Panc1 (cell line): ENCODE measurements around the gene TIMM9. TPM values are rescaled to one million over a fixed set of nuclear protein-coding genes. Genes with fewer than 3 reads are reported as not detected.

Experiments
- ATAC-seq: fragments of 200-7000 bp; cut with Tn5 transposase; 2 replicates; pipeline ENCODE4 v1.9.1; 2020; ENCODE audit warnings: mild to moderate bottlenecking, moderate library complexity
- BruUV-seq: library from RNA; stranded (reverse); fragments of 400-500 nt; replicated peaks from 2 replicates; lab custom pipeline; 2021; lab: Mats Ljungman, UMichigan
- CTCF ChIA-PET: fragments of 300-600 bp; sonication (Branson Sonifier 250); formaldehyde crosslinking; loops from one replicate; lab custom pipeline; 2022; ENCODE audit warnings: antibody characterized with exemption; lab: Charles Lee
- POLR2A ChIA-PET: fragments of 300-600 bp; sonication (Branson Sonifier 250); formaldehyde crosslinking; loops from one replicate; lab custom pipeline; 2022; ENCODE audit warnings: antibody characterized with exemption; lab: Charles Lee
- DNase-seq: peaks from one replicate; pipeline ENCODE4 v3.0.0-alpha.2; 2010; ENCODE audit warnings: low read depth, low spot score
- H3K27ac ChIP-seq: 2 replicates; pipeline ENCODE4 v1.5.1; 2011; ENCODE audit warnings: mild to moderate bottlenecking, low read length, inconsistent platforms
- H3K27me3 ChIP-seq: fragments of 200-500 bp; sonication (Bioruptor generic); 2 replicates; pipeline ENCODE4 v1.6.0; 2014; ENCODE audit warnings: low read length, inconsistent platforms; ENCODE audit not compliant: control insufficient read depth, insufficient read depth
- H3K36me3 ChIP-seq: fragments of 200-500 bp; sonication (Bioruptor generic); 2 replicates; pipeline ENCODE4 v1.5.1; 2014; ENCODE audit warnings: inconsistent platforms, mild to moderate bottlenecking, low read length, moderate library complexity; ENCODE audit not compliant: control insufficient read depth, insufficient read depth
- H3K4me1 ChIP-seq: 2 replicates; pipeline ENCODE4 v1.5.1; 2011; ENCODE audit warnings: inconsistent platforms, mild to moderate bottlenecking, low read length, moderate library complexity; ENCODE audit not compliant: control insufficient read depth, insufficient read depth
- H3K4me3 ChIP-seq, 2 experiments: 2 replicates each; pipeline ENCODE4 v1.5.1; 2011 to 2012; ENCODE audit warnings: low read depth in 2 of 2, low read length in 2 of 2, mild to moderate bottlenecking in 2 of 2, inconsistent platforms in 1 of 2, moderate library complexity in 1 of 2
- H3K9me3 ChIP-seq: fragments of 200-500 bp; sonication (Bioruptor generic); 2 replicates; pipeline ENCODE4 v1.5.1; 2014; ENCODE audit warnings: low read depth, mild to moderate bottlenecking, inconsistent platforms, low read length, moderate library complexity; ENCODE audit not compliant: control insufficient read depth, insufficient read depth
- POLR2AphosphoS5 ChIP-seq: IDR thresholded peaks from 2 replicates; pipeline ENCODE4 v1.6.1; 2012; ENCODE audit warnings: mild to moderate bottlenecking, low read depth, low read length, moderate library complexity
- SIN3A ChIP-seq: IDR thresholded peaks from 2 replicates; pipeline ENCODE4 v1.6.1; 2012; ENCODE audit warnings: low read depth, mild to moderate bottlenecking, low read length, moderate library complexity, borderline replicate concordance; ENCODE audit not compliant: insufficient read depth
- TCF7L2 ChIP-seq: IDR thresholded peaks from 2 replicates; pipeline ENCODE4 v1.6.1; 2011; ENCODE audit warnings: mild to moderate bottlenecking, low read depth, low read length, inconsistent platforms
- in situ Hi-C: cut with HindIII; loops from 2 replicates; pipeline ENCODE4 v1.10.0; 2016; ENCODE audit warnings: low sequenced_read_pairs, low pct_unique_long_range_greater_than_20kb
- intact Hi-C: fragments of 100-400 bp; cut with micrococcal nuclease; formaldehyde crosslinking; loops from one replicate; pipeline ENCODE4 v1.10.0; 2022; ENCODE audit not compliant: unreplicated experiment
- total RNA-seq: library from RNA; stranded (reverse); gene quantifications from one replicate; pipeline ENCODE4 v1.2.1, GENCODE V29; 2021; ENCODE audit not compliant: unreplicated experiment
- TF ChIP-seq, protein P1 (sequence below): fragments of 450-650 bp; IDR thresholded peaks from 2 replicates; pipeline ENCODE4 v1.5.1; 2017; ENCODE audit warnings: mild to moderate bottlenecking
- TF ChIP-seq, protein P2 (sequence below), 2 experiments: IDR thresholded peaks; 2 replicates each; pipeline ENCODE4 v1.6.1; 2011 to 2012; ENCODE audit warnings: low read depth in 2 of 2, control low read depth in 1 of 2, low read length in 1 of 2, mild to moderate bottlenecking in 1 of 2, moderate library complexity in 1 of 2; ENCODE audit not compliant: insufficient read depth in 1 of 2

The TIMM9 gene
- total RNA-seq, 1 experiment from 2014 or later: 34.4 TPM

DNA sequence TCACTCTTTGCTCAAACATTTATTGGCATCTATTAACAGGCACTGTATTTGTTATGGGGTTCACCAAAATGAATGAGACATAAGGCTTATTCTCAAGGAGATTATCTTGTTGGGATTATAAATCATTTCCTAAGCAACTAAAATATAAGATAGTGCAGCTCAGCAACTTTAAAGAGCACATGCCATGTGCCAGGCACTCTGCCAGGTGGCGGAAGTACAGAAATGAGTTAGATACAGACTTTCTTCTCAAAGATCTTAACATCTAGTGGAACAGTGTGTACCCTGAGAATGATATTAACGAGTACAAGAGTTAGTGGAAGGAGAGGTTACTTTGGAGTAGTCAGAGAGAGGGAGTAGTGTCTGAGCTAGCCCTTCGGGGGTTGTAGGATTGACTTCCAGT, 60.0 kb downstream of the TIMM9 start:
- Histone ChIP-seq H3K9me3 (no peaks in the 10 kb centered on the region), H3K36me3 (peaks cover 22% of the 10 kb centered on the region), H3K4me3 (no peak overlapping the region), H3K27ac (no peak overlapping the region), H3K27me3 (no peaks in the 10 kb centered on the region), H3K4me1 (no peaks in the 10 kb centered on the region)
- POLR2A ChIA-PET: no interaction called here
- no peak for ATAC-seq
- CTCF ChIA-PET: no interaction called here
- in situ Hi-C loops (no loop called here), intact Hi-C loops (no loop called here)
- TF ChIP-seq TCF7L2 (no peak), POLR2AphosphoS5 (no peak), SIN3A (no peak)
- TF ChIP-seq, protein P1, sequence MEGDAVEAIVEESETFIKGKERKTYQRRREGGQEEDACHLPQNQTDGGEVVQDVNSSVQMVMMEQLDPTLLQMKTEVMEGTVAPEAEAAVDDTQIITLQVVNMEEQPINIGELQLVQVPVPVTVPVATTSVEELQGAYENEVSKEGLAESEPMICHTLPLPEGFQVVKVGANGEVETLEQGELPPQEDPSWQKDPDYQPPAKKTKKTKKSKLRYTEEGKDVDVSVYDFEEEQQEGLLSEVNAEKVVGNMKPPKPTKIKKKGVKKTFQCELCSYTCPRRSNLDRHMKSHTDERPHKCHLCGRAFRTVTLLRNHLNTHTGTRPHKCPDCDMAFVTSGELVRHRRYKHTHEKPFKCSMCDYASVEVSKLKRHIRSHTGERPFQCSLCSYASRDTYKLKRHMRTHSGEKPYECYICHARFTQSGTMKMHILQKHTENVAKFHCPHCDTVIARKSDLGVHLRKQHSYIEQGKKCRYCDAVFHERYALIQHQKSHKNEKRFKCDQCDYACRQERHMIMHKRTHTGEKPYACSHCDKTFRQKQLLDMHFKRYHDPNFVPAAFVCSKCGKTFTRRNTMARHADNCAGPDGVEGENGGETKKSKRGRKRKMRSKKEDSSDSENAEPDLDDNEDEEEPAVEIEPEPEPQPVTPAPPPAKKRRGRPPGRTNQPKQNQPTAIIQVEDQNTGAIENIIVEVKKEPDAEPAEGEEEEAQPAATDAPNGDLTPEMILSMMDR: no peak
- TF ChIP-seq, protein P2, sequence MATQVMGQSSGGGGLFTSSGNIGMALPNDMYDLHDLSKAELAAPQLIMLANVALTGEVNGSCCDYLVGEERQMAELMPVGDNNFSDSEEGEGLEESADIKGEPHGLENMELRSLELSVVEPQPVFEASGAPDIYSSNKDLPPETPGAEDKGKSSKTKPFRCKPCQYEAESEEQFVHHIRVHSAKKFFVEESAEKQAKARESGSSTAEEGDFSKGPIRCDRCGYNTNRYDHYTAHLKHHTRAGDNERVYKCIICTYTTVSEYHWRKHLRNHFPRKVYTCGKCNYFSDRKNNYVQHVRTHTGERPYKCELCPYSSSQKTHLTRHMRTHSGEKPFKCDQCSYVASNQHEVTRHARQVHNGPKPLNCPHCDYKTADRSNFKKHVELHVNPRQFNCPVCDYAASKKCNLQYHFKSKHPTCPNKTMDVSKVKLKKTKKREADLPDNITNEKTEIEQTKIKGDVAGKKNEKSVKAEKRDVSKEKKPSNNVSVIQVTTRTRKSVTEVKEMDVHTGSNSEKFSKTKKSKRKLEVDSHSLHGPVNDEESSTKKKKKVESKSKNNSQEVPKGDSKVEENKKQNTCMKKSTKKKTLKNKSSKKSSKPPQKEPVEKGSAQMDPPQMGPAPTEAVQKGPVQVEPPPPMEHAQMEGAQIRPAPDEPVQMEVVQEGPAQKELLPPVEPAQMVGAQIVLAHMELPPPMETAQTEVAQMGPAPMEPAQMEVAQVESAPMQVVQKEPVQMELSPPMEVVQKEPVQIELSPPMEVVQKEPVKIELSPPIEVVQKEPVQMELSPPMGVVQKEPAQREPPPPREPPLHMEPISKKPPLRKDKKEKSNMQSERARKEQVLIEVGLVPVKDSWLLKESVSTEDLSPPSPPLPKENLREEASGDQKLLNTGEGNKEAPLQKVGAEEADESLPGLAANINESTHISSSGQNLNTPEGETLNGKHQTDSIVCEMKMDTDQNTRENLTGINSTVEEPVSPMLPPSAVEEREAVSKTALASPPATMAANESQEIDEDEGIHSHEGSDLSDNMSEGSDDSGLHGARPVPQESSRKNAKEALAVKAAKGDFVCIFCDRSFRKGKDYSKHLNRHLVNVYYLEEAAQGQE (IDR thresholded peaks at IDR 0.05; ENCODE audit: insufficient read depth in 1 of 2, low read depth in 2 of 2, low read length in 1 of 2): no peak
- no TSS peak for BruUV-seq
- no peak for DNase-seq

GRCh38 chr14:58364316-58364715, 63.0 kb downstream of the TIMM9 start:
- ATAC-seq (no peak), DNase-seq (no peak)
- intact Hi-C loops: no loop called here
- in situ Hi-C loops: no loop called here
- no peaks in the 10 kb centered on the region for H3K9me3 ChIP-seq
- H3K36me3 ChIP-seq: peaks cover 20% of the 10 kb centered on the region
- H3K4me1 ChIP-seq: no peaks in the 10 kb centered on the region
- no peak overlapping the region for H3K27ac ChIP-seq
- no peaks in the 10 kb centered on the region for H3K27me3 ChIP-seq
- TF ChIP-seq, protein P2 (IDR thresholded peaks at IDR 0.05; ENCODE audit: insufficient read depth in 1 of 2, low read depth in 2 of 2, low read length in 1 of 2): no peak
- TF ChIP-seq, protein P1: no peak
- TF ChIP-seq TCF7L2: no peak
- TF ChIP-seq POLR2AphosphoS5: no peak
- no peak for TF ChIP-seq SIN3A
- H3K4me3 ChIP-seq: no peak overlapping the region
- no TSS peak for BruUV-seq
- CTCF ChIA-PET: no interaction called here
- POLR2A ChIA-PET: no interaction called here
